ENCODE measurements around the gene PFKP.

Gene PFKP

DNA sequence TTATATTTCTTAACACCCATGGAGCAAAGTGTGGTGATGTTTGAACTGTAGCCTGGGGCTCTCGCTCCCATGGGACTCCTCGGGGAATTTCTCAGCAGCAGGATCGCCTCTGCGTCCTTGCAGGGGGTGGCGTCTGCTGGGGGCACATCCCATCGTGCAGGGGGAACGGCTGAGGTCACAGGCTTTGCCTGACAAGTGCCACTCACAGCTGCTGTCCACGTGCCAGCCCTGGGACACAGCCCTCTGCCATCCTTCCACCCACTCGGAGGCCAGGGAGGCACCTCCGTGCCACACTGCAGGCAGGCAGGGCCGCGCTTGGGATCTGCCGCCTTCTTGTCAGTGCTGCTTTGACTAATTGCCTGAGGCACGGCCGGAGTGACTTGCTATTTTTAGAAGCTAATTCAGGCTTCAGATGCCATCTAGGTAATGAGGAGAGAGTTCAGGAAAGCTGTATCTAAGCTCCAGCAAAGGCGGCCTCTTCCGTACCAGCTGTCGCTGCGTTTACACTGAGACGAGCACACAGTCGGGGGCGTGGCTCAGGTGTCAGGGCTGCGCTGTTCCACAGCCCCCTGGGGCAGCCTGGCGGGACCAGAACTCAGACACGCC is 59.5 kb downstream of the PFKP start:
- H2BK5ac ChIP-seq (ENCODE audit: low read length), result no peak overlapping the region
- H3K4me3 ChIP-seq (ENCODE audit: low read length), result no peak overlapping the region
- no peak overlapping the region for H2BK15ac ChIP-seq (replicated peaks; ENCODE audit: low read depth)
- H3K27me3 ChIP-seq (ENCODE audit: insufficient read depth, low read length, poor library complexity), result no peaks in the 10 kb centered on the region
- peak; percentile 14 for DNase-seq
- no peak overlapping the region for H3K4me2 ChIP-seq (ENCODE audit: low read length)
- H3K56ac ChIP-seq (ENCODE audit: low read length), result no peak overlapping the region
- H3K4ac ChIP-seq (ENCODE audit: low read depth, low read length), result no peak overlapping the region
- WGBS (ENCODE audit: extremely low coverage, insufficient coverage, low lambda C conversion rate), result no CpG with 5 or more reads among the region's 25 CpGs
- H3K18ac ChIP-seq (ENCODE audit: low read length), result no peak overlapping the region
- no peak overlapping the region for H4K5ac ChIP-seq (ENCODE audit: low read length)
- H2AK5ac ChIP-seq (ENCODE audit: low read length), result no peak overlapping the region
- H3K36me3 ChIP-seq (ENCODE audit: control insufficient read depth, insufficient read depth, low read length), result peaks cover 8% of the 10 kb centered on the region
- H3K27ac ChIP-seq (ENCODE audit: low read depth, low read length), result no peak overlapping the region
- H3K23ac ChIP-seq (ENCODE audit: low read length), result no peak overlapping the region
- no peak overlapping the region for H3K9ac ChIP-seq (ENCODE audit: low read length)
- H2BK120ac ChIP-seq (ENCODE audit: low read depth, low read length), result no peak overlapping the region
- H3K79me1 ChIP-seq (ENCODE audit: low read length), result no peaks in the 10 kb centered on the region
- H4K8ac ChIP-seq (ENCODE audit: low read depth, low read length), result no peak overlapping the region
- no peaks in the 10 kb centered on the region for H3K4me1 ChIP-seq (ENCODE audit: control insufficient read depth, low read depth, low read length)
- H3K79me2 ChIP-seq (ENCODE audit: control insufficient read depth, insufficient read depth, low read length), result no peaks in the 10 kb centered on the region

DNA sequence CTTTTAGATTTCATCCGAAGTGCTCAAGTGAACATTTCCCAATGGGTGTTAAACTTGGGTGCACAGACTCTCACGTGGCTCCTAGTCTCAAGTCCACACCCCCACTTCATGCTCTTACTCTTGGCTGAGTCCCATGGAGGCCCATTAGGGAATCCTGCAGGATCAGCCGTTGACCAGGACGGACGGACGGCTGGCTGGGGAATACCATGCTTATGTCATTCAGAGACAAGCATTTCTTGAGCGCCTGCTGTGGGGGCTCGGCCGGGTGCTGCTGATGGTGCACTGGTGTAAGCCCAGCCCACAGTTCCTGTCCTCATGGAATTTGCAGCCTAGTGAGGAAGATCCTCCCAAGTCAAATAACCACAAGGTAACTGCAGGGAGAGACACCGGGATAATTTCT is 60.6 kb downstream of the PFKP start:
- Histone ChIP-seq H2AK5ac (ENCODE audit: low read length) (no peak overlapping the region), H3K27ac (ENCODE audit: low read depth, low read length) (no peak overlapping the region), H3K4me1 (ENCODE audit: control insufficient read depth, low read depth, low read length) (no peaks in the 10 kb centered on the region), H3K27me3 (ENCODE audit: insufficient read depth, low read length, poor library complexity) (no peaks in the 10 kb centered on the region), H3K9ac (ENCODE audit: low read length) (no peak overlapping the region), H2BK120ac (ENCODE audit: low read depth, low read length) (no peak overlapping the region), H3K18ac (ENCODE audit: low read length) (no peak overlapping the region), H2BK15ac (replicated peaks; ENCODE audit: low read depth) (no peak overlapping the region), H2BK5ac (ENCODE audit: low read length) (no peak overlapping the region), H3K4ac (ENCODE audit: low read depth, low read length) (no peak overlapping the region), H3K4me2 (ENCODE audit: low read length) (no peak overlapping the region), H3K36me3 (ENCODE audit: control insufficient read depth, insufficient read depth, low read length) (peaks cover 10% of the 10 kb centered on the region), H4K5ac (ENCODE audit: low read length) (no peak overlapping the region), H4K8ac (ENCODE audit: low read depth, low read length) (no peak overlapping the region), H3K4me3 (ENCODE audit: low read length) (no peak overlapping the region), H3K79me2 (ENCODE audit: control insufficient read depth, insufficient read depth, low read length) (no peaks in the 10 kb centered on the region), H3K79me1 (ENCODE audit: low read length) (no peaks in the 10 kb centered on the region), H3K56ac (ENCODE audit: low read length) (no peak overlapping the region), H3K23ac (ENCODE audit: low read length) (no peak overlapping the region)
- no CpG with 5 or more reads among the region's 10 CpGs for WGBS (ENCODE audit: extremely low coverage, insufficient coverage, low lambda C conversion rate)
- no peak for DNase-seq

DNA sequence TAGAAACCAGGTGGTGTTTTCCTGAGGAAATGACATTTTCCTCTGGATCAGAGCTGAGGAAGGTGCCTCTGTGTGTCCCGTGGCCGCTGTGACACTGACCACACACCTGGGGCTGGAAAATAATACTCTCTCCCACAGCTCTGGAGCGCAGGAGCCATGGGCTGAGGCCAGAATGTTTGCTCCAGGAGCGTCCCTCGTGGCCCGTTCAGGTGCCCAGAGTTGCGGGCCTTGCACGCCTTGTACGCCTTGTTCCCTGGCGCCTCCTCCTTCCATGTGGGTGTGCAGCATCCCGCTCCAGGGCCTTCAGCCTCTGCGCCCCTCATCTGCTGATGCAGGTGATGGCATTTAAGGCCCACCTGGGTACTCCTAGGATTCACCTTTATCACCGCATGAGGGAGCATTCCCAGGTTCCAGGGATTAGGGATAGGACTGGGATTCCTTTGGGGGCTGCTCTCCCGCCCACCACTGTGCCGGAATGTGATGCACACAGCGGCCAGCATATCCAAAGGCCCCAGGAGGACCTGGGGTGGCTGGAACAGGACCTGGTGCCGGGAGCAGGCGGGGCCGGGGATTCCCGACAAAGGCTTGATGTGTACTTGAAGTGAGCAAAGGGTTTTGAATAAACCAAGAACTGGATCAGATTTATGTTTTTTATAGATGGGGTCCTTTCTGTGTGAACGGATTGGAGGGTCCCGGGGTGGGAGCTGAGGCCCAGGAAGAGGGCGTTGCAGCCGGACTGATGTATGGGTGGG is 61.2 kb downstream of the PFKP start:
- no CpG with 5 or more reads among the region's 24 CpGs for WGBS (ENCODE audit: extremely low coverage, insufficient coverage, low lambda C conversion rate)
- H2BK5ac ChIP-seq (ENCODE audit: low read length), result no peak overlapping the region
- H3K4me3 ChIP-seq (ENCODE audit: low read length), result no peak overlapping the region
- peaks cover 11% of the 10 kb centered on the region for H3K36me3 ChIP-seq (ENCODE audit: control insufficient read depth, insufficient read depth, low read length)
- H3K27ac ChIP-seq (ENCODE audit: low read depth, low read length), result no peak overlapping the region
- no peak overlapping the region for H3K23ac ChIP-seq (ENCODE audit: low read length)
- no peak overlapping the region for H3K4me2 ChIP-seq (ENCODE audit: low read length)
- H3K4ac ChIP-seq (ENCODE audit: low read depth, low read length), result no peak overlapping the region
- no peaks in the 10 kb centered on the region for H3K79me2 ChIP-seq (ENCODE audit: control insufficient read depth, insufficient read depth, low read length)
- no peak overlapping the region for H2AK5ac ChIP-seq (ENCODE audit: low read length)
- H4K8ac ChIP-seq (ENCODE audit: low read depth, low read length), result no peak overlapping the region
- H4K5ac ChIP-seq (ENCODE audit: low read length), result no peak overlapping the region
- no peaks in the 10 kb centered on the region for H3K27me3 ChIP-seq (ENCODE audit: insufficient read depth, low read length, poor library complexity)
- no peak overlapping the region for H3K56ac ChIP-seq (ENCODE audit: low read length)
- no peak for DNase-seq
- H3K18ac ChIP-seq (ENCODE audit: low read length), result no peak overlapping the region
- no peaks in the 10 kb centered on the region for H3K79me1 ChIP-seq (ENCODE audit: low read length)
- H3K9ac ChIP-seq (ENCODE audit: low read length), result no peak overlapping the region
- no peak overlapping the region for H2BK15ac ChIP-seq (replicated peaks; ENCODE audit: low read depth)
- H3K4me1 ChIP-seq (ENCODE audit: control insufficient read depth, low read depth, low read length), result no peaks in the 10 kb centered on the region
- no peak overlapping the region for H2BK120ac ChIP-seq (ENCODE audit: low read depth, low read length)

DNA sequence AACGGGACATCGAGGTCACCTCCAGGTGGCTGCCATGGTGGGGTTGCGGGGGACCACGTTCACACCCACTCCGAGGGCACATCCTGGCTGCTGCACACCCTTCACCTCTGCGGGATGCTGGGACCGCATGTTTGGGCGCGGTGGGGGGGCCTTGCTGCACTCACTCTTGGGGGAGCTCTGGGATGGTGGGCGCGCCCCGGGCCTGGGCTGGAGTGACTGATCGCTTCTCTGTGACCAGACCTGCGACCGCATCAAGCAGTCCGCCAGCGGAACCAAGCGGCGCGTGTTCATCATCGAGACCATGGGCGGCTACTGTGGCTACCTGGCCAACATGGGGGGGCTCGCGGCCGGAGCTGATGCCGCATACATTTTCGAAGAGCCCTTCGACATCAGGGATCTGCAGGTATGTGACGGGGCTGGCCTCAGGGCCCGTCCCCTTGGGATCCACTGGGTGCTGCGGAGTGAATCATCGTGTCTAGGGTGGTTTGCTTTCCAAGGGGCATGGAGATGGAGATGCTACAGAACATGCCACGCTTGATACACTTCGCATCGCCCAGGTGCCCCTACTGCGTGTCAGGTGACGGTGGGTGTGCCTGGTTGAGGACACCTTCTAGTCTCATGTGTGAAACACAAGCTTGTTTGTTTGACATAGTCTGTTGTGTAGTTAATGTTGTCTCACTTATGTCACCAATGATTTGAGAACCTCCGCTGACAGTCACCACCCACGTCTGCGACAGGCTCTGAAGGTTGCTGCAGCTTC is 62.4 kb downstream of the PFKP start:
- Histone ChIP-seq H2BK15ac (replicated peaks; ENCODE audit: low read depth) (no peak overlapping the region), H3K4me3 (ENCODE audit: low read length) (no peak overlapping the region), H3K79me1 (ENCODE audit: low read length) (no peaks in the 10 kb centered on the region), H4K5ac (ENCODE audit: low read length) (no peak overlapping the region), H3K36me3 (ENCODE audit: control insufficient read depth, insufficient read depth, low read length) (peaks cover 17% of the 10 kb centered on the region), H3K27ac (ENCODE audit: low read depth, low read length) (no peak overlapping the region), H4K8ac (ENCODE audit: low read depth, low read length) (no peak overlapping the region), H3K23ac (ENCODE audit: low read length) (no peak overlapping the region), H3K56ac (ENCODE audit: low read length) (no peak overlapping the region), H3K79me2 (ENCODE audit: control insufficient read depth, insufficient read depth, low read length) (no peaks in the 10 kb centered on the region), H3K4ac (ENCODE audit: low read depth, low read length) (no peak overlapping the region), H3K4me1 (ENCODE audit: control insufficient read depth, low read depth, low read length) (no peaks in the 10 kb centered on the region), H3K9ac (ENCODE audit: low read length) (no peak overlapping the region), H3K4me2 (ENCODE audit: low read length) (no peak overlapping the region), H3K18ac (ENCODE audit: low read length) (no peak overlapping the region), H2BK5ac (ENCODE audit: low read length) (no peak overlapping the region), H2AK5ac (ENCODE audit: low read length) (no peak overlapping the region), H3K27me3 (ENCODE audit: insufficient read depth, low read length, poor library complexity) (no peaks in the 10 kb centered on the region), H2BK120ac (ENCODE audit: low read depth, low read length) (no peak overlapping the region)
- no CpG with 5 or more reads among the region's 40 CpGs for WGBS (ENCODE audit: extremely low coverage, insufficient coverage, low lambda C conversion rate)
- DNase-seq, result no peak

DNA sequence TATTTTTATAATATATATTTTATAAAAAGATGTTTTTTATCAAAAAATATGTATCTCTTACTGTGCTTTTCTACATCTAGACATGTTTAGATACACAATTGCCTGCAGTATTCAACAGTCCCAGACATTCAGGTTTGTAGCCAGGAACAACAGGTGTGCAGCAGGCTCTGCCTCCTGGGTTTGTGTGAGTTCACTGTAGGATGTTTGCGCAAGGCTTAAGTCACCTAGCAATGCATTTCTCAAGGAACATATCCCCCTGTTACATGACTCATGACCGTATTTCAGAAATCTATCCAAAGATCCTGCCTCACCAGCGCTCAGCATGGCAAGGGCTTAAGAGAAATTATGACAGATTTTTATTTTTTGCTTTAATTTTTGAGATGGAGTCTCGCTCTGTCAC is 63.8 kb downstream of the PFKP start:
- no peak overlapping the region for H3K4me2 ChIP-seq (ENCODE audit: low read length)
- H2BK5ac ChIP-seq (ENCODE audit: low read length), result no peak overlapping the region
- DNase-seq, result no peak
- no peak overlapping the region for H4K5ac ChIP-seq (ENCODE audit: low read length)
- no peak overlapping the region for H3K56ac ChIP-seq (ENCODE audit: low read length)
- H3K4ac ChIP-seq (ENCODE audit: low read depth, low read length), result no peak overlapping the region
- no peaks in the 10 kb centered on the region for H3K79me1 ChIP-seq (ENCODE audit: low read length)
- H4K8ac ChIP-seq (ENCODE audit: low read depth, low read length), result no peak overlapping the region
- H3K27me3 ChIP-seq (ENCODE audit: insufficient read depth, low read length, poor library complexity), result no peaks in the 10 kb centered on the region
- H2BK120ac ChIP-seq (ENCODE audit: low read depth, low read length), result no peak overlapping the region
- no peak overlapping the region for H2AK5ac ChIP-seq (ENCODE audit: low read length)
- H3K4me3 ChIP-seq (ENCODE audit: low read length), result no peak overlapping the region
- no CpG with 5 or more reads among the region's 4 CpGs for WGBS (ENCODE audit: extremely low coverage, insufficient coverage, low lambda C conversion rate)
- no peak overlapping the region for H3K23ac ChIP-seq (ENCODE audit: low read length)
- peaks cover 17% of the 10 kb centered on the region for H3K36me3 ChIP-seq (ENCODE audit: control insufficient read depth, insufficient read depth, low read length)
- H2BK15ac ChIP-seq (replicated peaks; ENCODE audit: low read depth), result no peak overlapping the region
- H3K9ac ChIP-seq (ENCODE audit: low read length), result no peak overlapping the region
- no peaks in the 10 kb centered on the region for H3K79me2 ChIP-seq (ENCODE audit: control insufficient read depth, insufficient read depth, low read length)
- no peaks in the 10 kb centered on the region for H3K4me1 ChIP-seq (ENCODE audit: control insufficient read depth, low read depth, low read length)
- H3K18ac ChIP-seq (ENCODE audit: low read length), result no peak overlapping the region
- H3K27ac ChIP-seq (ENCODE audit: low read depth, low read length), result no peak overlapping the region
